Adrenal gland (tissue), 12 donors: Measurements from ENCODE around the gene RICTOR. TPM values are rescaled to one million over a fixed set of nuclear protein-coding genes. Genes with fewer than 3 reads are reported as not detected.

Experiments used
- DNase-seq, 7 donors: peaks; one replicate each; pipeline ENCODE4 v3.0.0-alpha.2; 2019 to 2020
- H3K27ac ChIP-seq, 5 donors: fragments of 200-600 bp; sonication (generic) in 4 of 5; 1 replicate in 3 of 5; 2 replicates in 2 of 5; pipeline versions ENCODE4 v1.5.1 to v1.8.0; 2016 to 2020; ENCODE audit warnings: mild to moderate bottlenecking in 1 of 5
- H3K27me3 ChIP-seq: fragments of 200-600 bp; 2 replicates; pipeline ENCODE4 v1.8.0; 2021
- H3K36me3 ChIP-seq, 2 donors: fragments of 200-600 bp; replicated peaks in 1 of 2; 1 replicate in 1 of 2; 2 replicates in 1 of 2; pipeline versions ENCODE4 v1.5.1 to v1.8.0; 2018 to 2022
- H3K4me1 ChIP-seq, 2 donors: fragments of 200-600 bp; replicated peaks in 1 of 2; 1 replicate in 1 of 2; 2 replicates in 1 of 2; pipeline versions ENCODE4 v1.5.1 to v1.8.0; 2018 to 2021
- H3K4me3 ChIP-seq, 4 donors: fragments of 200-600 bp; sonication (generic) in 3 of 4; one replicate each; pipeline ENCODE4 v1.5.1; 2016 to 2018
- H3K9me3 ChIP-seq, 3 donors: fragments of 200-600 bp; sonication (generic) in 1 of 3; replicated peaks in 1 of 3; 1 replicate in 2 of 3; 2 replicates in 1 of 3; pipeline versions ENCODE4 v1.5.1 to v1.8.0; 2016 to 2021
- CTCF ChIP-seq, 6 experiments: fragments of 450-650 bp in 4 of 6; fragments of 200-600 bp in 2 of 6; sonication (generic) in 1 of 6; IDR thresholded peaks; 1 replicate in 5 of 6; 2 replicates in 1 of 6; pipeline versions ENCODE4 v1.5.1 to v1.8.0; 2016 to 2021; ENCODE audit warnings: antibody characterized with exemption in 6 of 6, mild to moderate bottlenecking in 2 of 6, moderate library complexity in 1 of 6
- POLR2A ChIP-seq, 2 donors: fragments of 450-650 bp; IDR thresholded peaks; one replicate each; pipeline ENCODE4 v1.6.1; 2017; ENCODE audit warnings: antibody characterized with exemption in 2 of 2, mild to moderate bottlenecking in 2 of 2, moderate library complexity in 1 of 2
- WGBS, 4 donors: extraction: QIAGEN DNeasy Blood & Tissue Kit in 2 of 4; methylation state at CpG; one replicate each; pipeline versions ENCODE4 v1.1.5 to v1.1.7; 2013 to 2017; 5-methylcytosine and 5-hydroxymethylcytosine counted together
- intact Hi-C, 2 donors: fragments of 100-400 bp; cut with DNase I; formaldehyde crosslinking; loops; one replicate each; pipeline versions ENCODE4 v1.14.1 to v1.15.0; 2022 to 2023
- polyA plus RNA-seq, 3 donors: library from polyadenylated mRNA; stranded (reverse); fragments of 200-250 nt in 2 of 3; fragments of 350-450 nt in 1 of 3; fragmentation: Illumina TruSeq in 1 of 3; extraction: RNeasy Lipid Tissue Mini Kit (QIAGEN cat#74804) in 1 of 3; gene quantifications; one replicate each; pipeline ENCODE4 v1.2.3, GENCODE V29; 2013 to 2014
- total RNA-seq, 9 donors: library from RNA; depleted of rRNA in 4 of 9; stranded (reverse); fragments of >200 nt in 4 of 9; fragments of 120-200 nt in 1 of 9; fragmentation: NEBNext Ultra II Directional in 1 of 9; extraction: Animal tissue kit (Norgen Biotek cat#: 25700) in 1 of 9; gene quantifications; one replicate each; pipeline versions ENCODE4 v1.1.0 to v1.2.4, GENCODE V29; 2013 to 2023
- donor health status: healthy with polysubstance abuse.
- donor health status: Bipolar disorder and iron deficiency.
- donor health status: DM: yes; HTN: yes; CAD: no.
- donor health status: DM: no; HTN: no; CAD: no.
- donor health status: DM: no; HTN: no; CAD: no.
- donor health status: DM: yes; HTN: yes; CAD: no.

Gene RICTOR
- total and polyA plus RNA-seq, 12 donors, result 4.7 to 44.7 (median 21.7) TPM

- WGBS, 4 donors, result 45 to 56% (median 55%) methylated on average over 1 of the region's 1 CpG
- no peak overlapping the region for H3K27ac ChIP-seq
- no peaks in the 10 kb centered on the region for H3K9me3 ChIP-seq
- intact Hi-C loops, result no loop called here
- no peak overlapping the region for H3K4me3 ChIP-seq
- TF ChIP-seq CTCF (IDR thresholded peaks at IDR 0.05), result no peak
- no peak for TF ChIP-seq POLR2A (IDR thresholded peaks at IDR 0.05)
- no peaks in the 10 kb centered on the region for H3K4me1 ChIP-seq
- H3K27me3 ChIP-seq, result no peaks in the 10 kb centered on the region
- DNase-seq, result no peak
- H3K36me3 ChIP-seq, result no peaks in the 10 kb centered on the region
Measured at GRCh38 chr5:39093352-39093751, 19.2 kb upstream of the RICTOR start.

GRCh38 chr5:39092581-39093351, 18.6 kb upstream of the RICTOR start:
- WGBS, 4 donors, result 50 to 65% (median 55%) methylated on average over 4 of the region's 4 CpGs
- intact Hi-C loops, result no loop called here
- TF ChIP-seq CTCF (IDR thresholded peaks at IDR 0.05) (no peak), POLR2A (IDR thresholded peaks at IDR 0.05) (no peak)
- DNase-seq, result no peak
- Histone ChIP-seq H3K27ac (no peak overlapping the region), H3K9me3 (no peaks in the 10 kb centered on the region), H3K27me3 (no peaks in the 10 kb centered on the region), H3K36me3 (no peaks in the 10 kb centered on the region), H3K4me1 (no peaks in the 10 kb centered on the region), H3K4me3 (no peak overlapping the region)

- no peaks in the 10 kb centered on the region for H3K9me3 ChIP-seq
- intact Hi-C loops, result no loop called here
- 67 to 86% (median 77%) methylated on average over 7 of the region's 7 CpGs for WGBS, 4 donors
- TF ChIP-seq CTCF (IDR thresholded peaks at IDR 0.05) (no peak), POLR2A (IDR thresholded peaks at IDR 0.05) (no peak)
- no peaks in the 10 kb centered on the region for H3K27me3 ChIP-seq
- DNase-seq, result no peak
- no peaks in the 10 kb centered on the region for H3K36me3 ChIP-seq
- H3K27ac ChIP-seq, result no peak overlapping the region
- no peak overlapping the region for H3K4me3 ChIP-seq
- H3K4me1 ChIP-seq, result no peaks in the 10 kb centered on the region
Measured at GRCh38 chr5:39091940-39092580, 17.9 kb upstream of the RICTOR start.

GRCh38 chr5:39083968-39084367, 9.8 kb upstream of the RICTOR start:
- Histone ChIP-seq H3K4me1 (peaks cover 0 to 6% of the 10 kb centered on the region in 2 donors), H3K27me3 (no peaks in the 10 kb centered on the region), H3K36me3 (no peaks in the 10 kb centered on the region), H3K27ac (no peak overlapping the region), H3K4me3 (no peak overlapping the region), H3K9me3 (no peaks in the 10 kb centered on the region)
- intact Hi-C loops, result loop anchor here in 1 of 2 donors (5.0 kb wide), 1 partner anchor 92 kb away; no protein-coding TSS in a partner anchor
- 76 to 100% (median 92%) methylated on average over 1 of the region's 1 CpG for WGBS, 4 donors
- no peak for DNase-seq
- TF ChIP-seq POLR2A (IDR thresholded peaks at IDR 0.05) (no peak), CTCF (IDR thresholded peaks at IDR 0.05) (no peak)
